ENCODE measurements around the gene CETN3.

Gene CETN3

DNA sequence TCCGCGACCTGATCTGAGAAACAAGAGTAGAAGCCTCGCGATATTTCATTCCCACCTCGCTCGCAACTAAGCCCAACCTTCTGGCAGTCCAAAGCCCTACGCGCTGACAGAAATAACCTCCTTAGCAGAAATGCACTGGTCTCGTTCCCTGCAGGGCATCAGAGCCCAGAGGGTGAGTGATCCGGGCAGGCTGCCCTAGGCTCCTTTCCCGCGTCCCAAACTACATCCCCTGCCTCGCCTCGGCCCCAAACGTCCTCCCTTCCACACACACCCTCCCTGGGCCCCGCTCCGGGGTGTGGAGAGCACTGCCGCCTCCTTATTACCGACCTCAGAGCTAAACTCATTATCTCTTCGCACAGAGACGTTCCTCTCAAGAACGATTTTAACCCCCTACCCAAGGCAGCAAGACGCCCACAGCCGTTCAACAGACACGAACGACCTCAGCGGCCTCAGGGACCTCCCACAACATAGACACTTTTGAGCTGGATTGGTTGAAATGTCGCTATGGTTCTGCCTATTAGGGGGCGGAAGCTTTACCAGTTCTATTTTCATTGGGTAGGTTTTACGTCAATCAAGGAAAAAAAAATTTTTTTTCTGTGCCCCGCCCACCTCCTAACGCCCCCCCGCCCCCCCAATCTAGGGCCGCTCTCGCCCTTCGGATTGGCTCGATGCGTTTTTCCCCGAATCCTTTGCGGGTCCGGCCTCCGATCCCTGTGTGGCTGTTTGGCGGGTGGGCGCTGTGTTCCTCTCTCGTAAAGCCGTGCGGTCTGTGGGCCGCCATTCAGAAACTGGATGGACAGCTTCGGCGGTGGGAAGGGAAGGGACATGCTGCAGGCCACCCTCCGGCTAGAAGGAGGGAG, at the start of gene CETN3:
CETN3 (minus strand) TSS at position 439 of the 860 bp plus-strand sequence; CDS start at position 344, 95 bp downstream.
- peak; percentile 82 for DNase-seq (ENCODE audit: low read depth)

DNA sequence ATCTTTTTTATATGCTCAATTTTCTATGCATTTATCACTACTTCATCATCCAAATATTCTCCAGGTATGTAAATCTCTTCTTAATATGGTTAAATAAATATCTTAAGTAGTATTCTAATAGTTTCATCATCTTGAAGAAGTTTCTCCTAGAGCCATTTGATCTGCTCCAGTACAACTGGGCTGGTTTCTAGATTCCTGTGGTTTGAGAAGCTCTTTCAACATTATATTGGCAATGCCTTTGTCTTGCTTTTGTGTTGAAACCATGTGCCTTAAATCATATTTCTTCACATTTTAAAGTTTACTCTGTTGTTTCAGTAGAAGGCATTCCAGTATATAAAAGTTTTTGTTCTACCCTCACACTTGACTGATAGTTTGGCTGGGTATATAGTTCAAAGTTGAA, 37.4 kb upstream of the CETN3 start:
- DNase-seq (ENCODE audit: low read depth), result no peak

DNA sequence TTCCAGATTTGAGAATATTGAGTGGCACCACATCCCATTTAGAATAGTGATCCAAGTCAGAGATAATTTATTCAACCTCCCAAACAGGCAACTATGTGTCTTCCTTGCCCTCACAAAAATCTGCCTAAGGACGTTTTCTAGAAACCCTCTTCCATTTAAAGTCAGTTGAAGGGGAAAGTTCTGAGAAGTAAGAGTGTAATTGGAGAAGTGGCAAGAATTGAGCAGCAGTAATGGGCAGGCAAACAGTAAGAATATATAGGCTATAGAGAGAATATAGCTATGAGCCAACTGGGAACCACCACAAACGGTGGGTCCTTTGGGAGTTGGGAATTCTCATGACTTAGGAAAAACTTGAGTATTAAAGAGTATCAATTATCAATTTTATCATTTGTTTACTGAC, 31.1 kb upstream of the CETN3 start:
- DNase-seq (ENCODE audit: low read depth), result no peak

DNA sequence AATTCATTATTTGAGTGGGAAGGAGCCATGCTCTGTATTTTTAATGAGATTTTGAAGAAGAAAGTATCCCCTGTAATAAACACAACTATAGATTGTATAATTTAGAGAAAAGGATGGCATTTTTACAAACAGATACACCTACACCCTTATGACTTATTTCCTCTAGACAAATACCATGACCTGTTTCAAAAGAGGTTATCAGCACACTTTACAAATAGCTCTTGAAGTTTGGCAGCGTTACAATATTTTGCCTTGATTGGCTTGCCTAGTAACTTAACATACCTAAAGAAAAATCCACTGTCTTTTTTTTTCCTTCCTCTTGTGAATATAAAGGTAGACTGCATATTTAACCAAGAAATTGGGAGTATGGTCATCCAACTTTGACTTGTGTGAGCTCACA, 28.5 kb upstream of the CETN3 start:
- no peak for DNase-seq (ENCODE audit: low read depth)

DNA sequence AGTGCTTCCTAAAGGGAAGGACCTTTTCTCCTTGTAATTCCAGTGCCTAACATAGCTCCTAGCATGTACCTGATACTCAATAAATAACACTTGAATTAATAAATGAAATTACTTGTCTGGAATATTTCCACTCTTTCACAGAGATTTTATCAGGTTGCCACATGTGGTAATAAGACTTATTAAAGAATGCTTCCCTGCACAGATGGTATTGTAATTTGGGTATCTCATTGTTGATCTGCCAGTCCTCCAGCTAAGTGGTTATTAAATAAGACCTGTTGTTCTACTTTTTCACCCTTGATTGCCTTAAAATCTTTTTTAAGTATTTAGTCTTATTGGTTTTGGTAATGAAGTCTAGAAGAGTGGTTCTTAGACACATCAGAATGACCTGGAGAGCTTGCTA, 28.1 kb upstream of the CETN3 start:
- DNase-seq (ENCODE audit: low read depth), result no peak

DNA sequence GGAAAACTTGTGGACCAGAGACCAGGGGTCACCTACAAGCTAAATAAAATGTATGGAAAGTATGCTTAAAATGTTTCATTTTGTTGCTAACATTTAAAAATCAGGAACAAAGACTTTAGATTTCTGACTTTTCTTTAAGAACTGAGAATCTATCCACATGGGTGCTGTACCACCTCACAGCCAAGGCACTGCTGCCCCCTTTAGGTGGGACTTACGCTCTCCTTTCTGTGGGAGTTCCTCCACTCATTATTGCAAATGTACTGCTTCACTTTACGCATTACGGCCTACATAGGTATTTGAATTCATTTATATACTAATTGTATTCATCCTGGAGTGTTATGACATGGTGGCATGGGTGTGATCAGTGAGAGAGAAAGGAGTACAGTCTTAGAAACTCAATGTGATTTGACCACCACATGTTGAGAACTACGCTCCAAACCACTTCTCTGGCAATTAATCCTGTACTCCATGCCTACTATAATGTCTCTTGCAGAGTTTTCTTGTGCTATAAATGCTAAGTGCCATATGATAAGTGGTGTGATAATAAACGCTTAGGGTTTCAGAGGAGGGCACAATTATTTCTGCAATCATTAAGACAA, 24.7 kb upstream of the CETN3 start:
- peak; percentile 33 for DNase-seq (ENCODE audit: low read depth)

DNA sequence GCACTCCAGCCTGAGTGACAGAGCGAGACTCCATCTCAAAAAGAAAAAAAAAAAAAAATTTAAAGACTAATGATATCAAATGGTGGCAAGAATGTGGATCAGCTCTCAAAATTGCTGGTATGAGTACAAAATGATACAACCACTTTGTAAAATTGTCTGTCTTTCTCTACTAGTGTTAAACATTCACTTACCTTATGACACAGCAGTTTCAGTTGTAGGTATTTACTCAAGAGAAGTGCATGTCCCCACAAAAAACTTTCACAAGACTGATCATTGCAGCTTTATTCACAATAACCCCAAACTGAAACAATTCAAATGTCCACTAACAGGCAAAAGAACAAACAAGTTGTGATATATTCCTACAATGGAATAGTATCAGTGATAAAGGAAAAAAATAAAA, 14.7 kb upstream of the CETN3 start:
- DNase-seq (ENCODE audit: low read depth), result no peak

DNA sequence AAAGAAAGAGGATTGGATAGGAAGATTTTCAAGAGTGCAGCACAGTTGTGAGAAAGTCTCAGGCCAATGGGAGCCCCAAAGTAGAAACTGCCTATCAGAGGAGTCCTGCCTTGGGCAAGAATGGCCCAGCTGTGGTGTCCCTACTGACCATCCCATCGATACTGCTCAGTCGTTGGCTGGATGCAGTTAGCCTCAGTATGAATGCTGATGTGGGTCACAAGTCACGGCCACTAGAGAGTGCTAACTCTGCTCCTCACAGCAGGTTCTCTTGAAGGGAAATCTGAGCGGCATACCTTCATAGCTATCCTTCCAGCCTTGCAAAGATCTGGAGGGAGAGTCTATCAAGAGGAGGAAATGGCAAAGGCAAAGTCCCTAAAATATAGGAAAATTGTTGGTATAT, 11.6 kb upstream of the CETN3 start:
- no peak for DNase-seq (ENCODE audit: low read depth)

DNA sequence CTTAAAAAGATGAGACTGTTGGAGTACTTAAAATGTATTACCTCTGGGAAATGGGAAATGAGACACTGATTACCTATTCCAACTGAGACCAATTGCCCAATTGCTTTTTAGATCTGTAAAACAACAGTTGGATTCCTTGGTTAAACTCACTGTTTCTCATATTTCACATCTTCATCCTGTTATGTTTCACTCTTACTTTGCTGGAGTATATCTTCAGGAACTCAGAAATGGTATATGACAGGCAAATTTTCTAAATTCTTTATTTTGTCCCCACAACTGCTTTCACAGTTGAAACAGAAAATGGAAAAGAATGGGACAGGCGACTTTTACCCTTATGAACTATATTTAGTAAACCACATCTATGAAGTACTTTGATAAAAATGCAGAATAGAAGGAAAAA, 8.7 kb upstream of the CETN3 start:
- DNase-seq (ENCODE audit: low read depth), result no peak

DNA sequence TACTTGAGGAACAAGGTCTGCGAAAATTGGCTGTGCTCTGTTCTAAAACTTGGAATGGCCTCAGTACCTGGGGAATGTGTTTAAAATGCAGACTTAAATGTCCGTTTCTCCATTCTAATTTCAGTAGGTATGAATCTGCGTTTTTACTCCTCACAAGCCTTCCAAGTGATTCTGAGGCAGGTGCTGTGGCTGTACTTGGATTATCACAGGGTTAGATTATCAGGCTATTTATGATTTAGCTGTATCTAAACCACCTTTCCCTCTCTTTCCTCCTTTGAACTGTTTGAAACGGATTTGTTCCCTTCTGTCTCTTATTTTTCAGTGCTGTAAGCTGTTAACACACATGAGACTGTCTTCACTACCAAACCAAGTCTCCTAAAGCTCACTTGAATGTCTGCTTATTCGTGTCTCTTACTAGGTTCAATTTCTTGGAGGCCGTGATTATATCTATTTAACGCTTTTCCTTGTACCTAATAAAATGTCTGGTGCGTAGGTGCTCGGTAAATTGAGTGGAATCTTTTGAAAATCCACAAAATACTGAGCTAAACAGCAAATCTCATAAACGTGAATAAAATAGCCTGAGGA, 714 bp upstream of the CETN3 start:
- DNase-seq (ENCODE audit: low read depth), result no peak

DNA sequence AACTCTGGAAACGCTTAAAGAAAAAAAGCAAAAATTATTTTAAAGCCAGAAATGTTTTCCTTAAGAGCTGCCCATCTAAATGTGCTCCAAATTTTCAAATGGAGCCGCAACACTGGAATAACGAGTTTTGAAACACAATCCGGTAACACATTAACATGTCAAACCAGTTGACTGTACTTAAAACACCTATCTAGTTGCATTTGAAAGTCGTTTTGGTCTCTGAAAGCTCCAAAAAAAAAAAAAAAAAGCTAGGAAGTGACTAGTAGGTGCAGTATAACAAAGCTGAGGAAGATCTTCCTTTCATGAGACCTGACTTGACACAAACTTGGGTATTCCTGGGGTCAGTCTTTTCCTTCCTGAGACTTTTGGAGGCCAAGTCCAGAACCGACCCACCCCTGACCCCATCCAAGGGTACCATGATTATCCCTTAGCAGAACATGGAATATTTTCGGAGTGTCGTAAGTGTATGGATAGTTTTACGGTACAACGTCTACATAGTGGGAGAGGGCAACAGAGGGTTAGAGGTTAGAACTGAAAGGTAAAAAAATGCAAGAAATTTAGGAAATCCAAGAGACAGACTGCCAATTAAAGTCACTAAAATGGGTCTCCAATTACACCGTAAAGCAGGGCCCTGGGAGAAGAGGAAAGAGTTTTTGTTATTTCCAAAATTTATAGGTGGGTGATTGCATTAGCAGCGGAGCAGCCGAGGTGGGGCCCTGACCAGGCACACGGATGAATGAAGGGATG, 812 bp downstream of the CETN3 start:
- no peak for DNase-seq (ENCODE audit: low read depth)

DNA sequence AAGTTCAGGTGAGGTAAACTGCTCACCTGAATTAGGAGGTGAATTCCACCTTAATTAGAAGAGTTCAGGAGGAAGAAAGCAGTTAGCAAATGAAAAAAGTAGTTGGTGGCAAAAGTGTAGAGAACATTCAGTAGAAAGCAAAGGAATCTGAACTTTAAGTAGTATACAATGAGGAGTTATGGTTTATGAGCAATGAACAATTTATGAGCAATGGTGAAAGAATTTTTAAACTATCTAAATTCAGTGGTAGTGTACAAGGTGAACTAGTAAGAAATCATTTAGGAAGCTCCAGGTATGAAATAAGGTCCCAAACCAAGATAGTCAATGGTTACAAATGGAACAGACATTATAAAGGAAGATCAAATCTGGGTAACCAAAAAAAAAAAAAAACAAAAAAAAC, 3.1 kb downstream of the CETN3 start:
- no peak for DNase-seq (ENCODE audit: low read depth)

DNA sequence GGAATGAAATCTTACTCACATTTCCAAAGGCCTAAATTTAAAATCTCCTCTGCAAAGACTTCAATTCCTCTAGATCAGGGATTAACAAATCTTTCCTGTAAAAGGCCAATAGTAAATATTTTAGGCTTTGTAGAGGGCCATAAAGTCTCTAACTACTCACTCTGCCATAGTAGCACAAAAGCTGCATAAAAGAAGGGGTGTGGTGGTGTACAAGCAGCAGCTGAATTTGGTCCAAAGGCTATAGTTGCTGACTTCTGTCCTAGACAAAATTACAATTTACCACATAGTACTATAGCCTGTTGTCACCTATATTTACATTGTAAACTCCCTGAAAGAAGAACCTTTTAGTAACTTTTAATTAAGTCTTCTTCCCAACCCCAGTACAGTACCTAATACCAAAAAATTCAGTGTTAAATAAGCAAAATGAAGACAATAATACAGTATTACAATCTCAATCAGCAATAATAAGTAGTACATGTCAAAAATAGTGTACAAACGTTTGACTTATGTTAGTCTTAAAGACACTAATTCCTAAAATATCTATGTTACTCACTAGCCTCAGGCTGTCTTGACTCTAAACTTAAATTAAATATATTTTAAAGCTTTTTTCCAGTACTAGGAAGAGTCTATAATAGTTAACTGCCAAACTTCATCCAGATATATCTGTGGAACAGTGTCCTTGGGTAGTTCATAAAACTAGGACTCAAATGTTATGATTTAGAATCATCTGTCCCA, 6.9 kb downstream of the CETN3 start:
- no peak for DNase-seq (ENCODE audit: low read depth)

DNA sequence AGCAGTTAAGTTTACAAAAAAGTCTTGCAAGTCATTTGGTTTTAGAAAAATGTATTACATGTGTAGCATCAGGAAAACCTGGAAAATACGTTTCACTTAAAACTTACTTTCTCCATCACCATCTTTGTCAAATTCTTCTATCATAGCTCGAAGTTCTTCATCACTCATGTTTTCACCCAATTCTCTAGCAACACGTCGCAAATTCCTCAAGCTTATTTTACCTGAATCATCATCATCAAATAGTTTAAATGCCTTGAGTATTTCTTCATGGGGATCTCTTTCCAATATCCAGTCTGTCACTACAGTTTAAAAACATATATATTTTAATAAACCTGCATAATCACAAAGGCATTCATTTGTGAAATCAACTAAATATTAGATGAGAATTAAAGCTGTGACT, 10.3 kb downstream of the CETN3 start:
- no peak for DNase-seq (ENCODE audit: low read depth)

DNA sequence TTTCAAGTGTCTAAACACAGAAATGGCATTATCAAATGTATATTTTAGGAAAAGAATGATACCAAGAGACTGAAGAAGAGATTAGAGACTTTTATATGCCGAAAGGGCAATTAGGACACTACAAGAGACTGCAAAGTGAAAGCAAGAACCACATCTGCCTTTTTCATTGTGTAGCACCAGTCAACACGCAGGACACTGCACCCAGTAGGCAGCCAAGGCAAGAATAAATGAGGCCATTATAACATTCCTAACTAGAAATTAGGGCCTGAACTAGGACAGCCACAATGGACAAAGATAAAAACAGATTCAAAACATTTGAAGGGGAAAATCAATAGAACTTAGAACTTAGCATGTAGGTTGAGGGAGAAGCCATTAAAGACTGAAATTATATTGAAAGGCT, 10.8 kb downstream of the CETN3 start:
- no peak for DNase-seq (ENCODE audit: low read depth)

DNA sequence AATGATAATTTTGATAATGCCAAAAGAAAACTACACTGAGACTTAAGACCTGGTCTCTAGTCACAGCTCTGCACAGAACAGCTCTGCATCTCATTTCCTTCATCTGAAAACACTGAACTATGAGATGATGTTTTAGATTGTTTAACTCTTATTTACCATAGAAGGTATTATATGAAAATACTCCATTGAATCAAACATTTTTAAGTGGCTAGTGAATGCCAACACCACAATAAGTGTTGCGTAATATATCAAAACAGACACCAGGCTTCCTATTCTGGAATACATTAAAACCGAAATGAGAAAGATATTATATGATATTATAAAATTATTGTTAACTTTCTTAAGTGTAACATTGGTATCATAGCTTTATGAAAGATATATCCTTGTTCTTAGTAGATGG, 14.6 kb downstream of the CETN3 start:
- no peak for DNase-seq (ENCODE audit: low read depth)

DNA sequence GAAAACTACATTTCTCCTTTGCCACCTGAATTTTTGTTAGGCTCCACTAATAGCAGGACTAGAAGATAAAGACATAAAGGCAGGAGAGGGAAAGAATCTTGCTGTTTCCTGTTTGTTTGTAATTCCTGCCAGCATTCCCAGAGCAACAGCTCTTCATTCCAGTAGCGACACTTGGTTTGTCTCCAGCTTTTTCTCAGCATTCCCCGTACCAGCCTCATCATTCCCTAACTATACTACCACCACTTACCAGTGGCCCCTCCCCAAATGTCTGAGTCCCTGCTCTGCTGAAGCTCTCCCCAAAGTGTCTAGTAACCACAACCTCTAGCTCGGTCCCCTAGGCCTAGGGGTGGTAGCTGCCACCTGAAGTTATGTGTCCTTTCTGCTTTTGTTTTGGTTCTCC, 18.6 kb downstream of the CETN3 start:
- DNase-seq (ENCODE audit: low read depth), result no peak

DNA sequence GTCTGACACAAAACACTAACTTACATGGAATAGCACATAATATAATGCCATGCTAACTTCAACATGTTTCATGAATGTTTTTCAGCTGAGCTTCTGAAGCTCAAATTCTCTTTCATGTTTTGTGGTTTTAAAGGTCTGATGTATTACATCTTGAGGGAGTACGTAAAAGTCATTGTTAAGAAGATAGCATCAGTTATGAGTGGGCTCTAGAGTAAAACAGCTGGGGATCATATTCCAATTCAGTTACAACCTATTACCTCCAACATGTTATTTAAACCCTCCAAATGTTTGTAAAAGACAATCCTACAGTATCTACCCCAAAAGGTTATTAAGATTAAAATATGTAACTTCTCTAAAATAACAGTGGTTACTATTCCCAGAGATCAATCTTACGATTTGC, 19.2 kb downstream of the CETN3 start:
- no peak for DNase-seq (ENCODE audit: low read depth)

DNA sequence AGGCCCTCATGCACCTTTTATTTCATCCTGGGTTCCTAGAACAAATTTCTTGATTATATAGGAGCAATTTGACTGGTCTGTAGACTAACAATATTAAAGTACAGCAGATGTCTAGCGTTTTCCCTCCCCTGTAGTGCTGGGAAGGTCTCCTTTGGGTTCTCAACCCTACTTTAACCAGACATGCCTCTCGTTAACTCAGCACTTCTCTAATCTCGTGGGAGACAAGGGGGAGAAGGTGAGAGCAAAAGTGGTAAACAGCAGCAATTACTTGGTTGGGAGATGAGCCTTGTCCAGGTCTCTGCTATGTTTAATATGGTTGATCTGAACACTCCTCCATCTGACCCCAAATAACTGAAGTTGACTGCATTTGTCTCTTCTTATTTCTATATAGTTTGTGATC, 22.0 kb downstream of the CETN3 start:
- no peak for DNase-seq (ENCODE audit: low read depth)

DNA sequence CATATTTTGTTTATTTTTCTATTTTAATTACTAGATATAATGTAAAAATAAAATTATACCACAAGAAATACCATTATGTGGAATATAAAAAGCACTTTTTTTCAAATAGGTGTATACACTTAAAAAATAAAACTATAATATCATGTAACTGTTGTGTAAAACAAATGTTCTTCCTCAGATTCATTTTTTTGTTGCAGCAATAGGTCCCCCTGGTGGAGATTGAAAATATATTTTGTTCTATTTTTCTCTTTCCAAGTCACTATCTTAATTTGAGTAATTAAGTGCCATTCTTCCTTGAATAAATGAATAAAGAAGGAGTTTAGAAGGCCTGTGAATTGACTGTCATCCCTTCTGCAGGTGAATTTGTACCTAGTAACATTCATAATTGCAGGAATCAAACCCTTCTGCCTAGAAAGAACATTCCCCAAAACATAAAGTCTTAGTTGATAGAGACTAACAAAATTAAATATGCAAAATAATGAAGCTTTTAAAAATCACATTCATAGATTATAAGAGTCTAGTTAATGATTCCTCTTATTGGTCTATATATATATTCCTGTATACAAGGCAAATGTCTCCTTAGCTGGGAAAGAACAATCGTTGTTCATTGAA, 23.4 kb downstream of the CETN3 start:
- no peak for DNase-seq (ENCODE audit: low read depth)

DNA sequence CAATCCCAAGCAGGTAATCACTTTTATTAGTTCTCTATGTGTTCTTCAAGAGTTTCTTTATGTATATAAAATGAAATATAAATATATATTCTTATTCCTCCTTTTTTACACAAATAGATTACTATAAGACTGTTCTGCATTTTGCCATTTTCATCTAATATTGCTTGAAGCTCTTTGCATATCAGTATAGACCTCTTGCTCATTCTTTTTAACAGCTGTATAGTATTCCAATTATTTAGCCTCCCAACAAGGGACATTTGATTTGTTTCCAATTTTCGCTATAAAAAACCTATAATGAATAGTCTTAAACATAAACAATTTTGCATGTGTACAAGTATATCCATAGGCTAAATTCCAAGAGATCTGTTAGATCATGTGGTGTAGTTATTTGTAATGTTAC, 25.2 kb downstream of the CETN3 start:
- no peak for DNase-seq (ENCODE audit: low read depth)

DNA sequence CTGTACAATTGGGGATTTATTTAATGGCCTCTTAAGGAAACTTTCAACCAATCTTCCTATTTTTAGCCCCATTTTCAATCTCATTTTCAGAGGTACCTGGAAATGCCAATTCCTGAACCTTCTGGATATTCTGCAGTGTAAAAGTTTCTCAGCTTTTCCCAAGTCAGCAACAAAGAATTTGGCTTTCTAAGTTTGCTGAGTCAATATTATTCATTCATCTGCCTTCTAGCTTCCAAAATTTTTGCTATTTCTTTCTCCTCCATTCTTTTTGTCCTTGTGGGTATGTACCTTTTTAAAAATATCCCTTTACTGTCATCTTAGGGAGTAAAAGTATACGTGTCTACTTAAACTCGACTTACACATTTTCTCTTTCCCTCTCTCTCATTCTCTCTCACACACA, 25.7 kb downstream of the CETN3 start:
- no peak for DNase-seq (ENCODE audit: low read depth)

Data from activated T-cell treated with anti-CD3 and anti-CD28 coated beads for 48 hours (primary cell).